Sigmoid colon (tissue), 7 donors: Measurements from ENCODE around the gene SMIM17. TPM values are rescaled to one million over a fixed set of nuclear protein-coding genes. Genes with fewer than 3 reads are reported as not detected.

Experiments used
- DNase-seq: peaks from one replicate; pipeline ENCODE4 v3.0.0-alpha.2; 2019
- H3K27ac ChIP-seq, 4 donors: fragments of 200-600 bp; sonication (generic); one replicate each; pipeline ENCODE4 v1.5.1; 2016 to 2019; ENCODE audit warnings: mild to moderate bottlenecking in 1 of 4
- H3K27me3 ChIP-seq, 3 donors: fragments of 200-600 bp; sonication (generic); one replicate each; pipeline ENCODE4 v1.5.1; 2019; ENCODE audit warnings: mild to moderate bottlenecking in 1 of 3
- H3K36me3 ChIP-seq, 4 donors: fragments of 200-600 bp; sonication (generic); one replicate each; pipeline ENCODE4 v1.5.1; 2016 to 2019
- H3K4me1 ChIP-seq, 4 donors: fragments of 200-600 bp; sonication (generic); one replicate each; pipeline ENCODE4 v1.5.1; 2017 to 2019
- H3K4me3 ChIP-seq, 4 donors: fragments of 200-600 bp; sonication (generic); one replicate each; pipeline ENCODE4 v1.5.1; 2017 to 2019; ENCODE audit warnings: mild to moderate bottlenecking in 2 of 4, moderate library complexity in 1 of 4
- H3K9me3 ChIP-seq, 4 donors: fragments of 200-600 bp in 3 of 4; sonication (generic) in 3 of 4; one replicate each; pipeline versions ENCODE4 v1.5.1 to v1.6.1; 2013 to 2019
- CTCF ChIP-seq, 4 experiments: fragments of 450-650 bp in 3 of 4; fragments of 200-600 bp in 1 of 4; IDR thresholded peaks; one replicate each; pipeline ENCODE4 v1.5.1; 2016 to 2019; ENCODE audit warnings: antibody characterized with exemption in 4 of 4, mild to moderate bottlenecking in 3 of 4, moderate library complexity in 2 of 4
- EP300 ChIP-seq, 4 donors: sonication (generic); formaldehyde crosslinking; IDR thresholded peaks; one replicate each; pipeline ENCODE4 v1.6.1; 2017; ENCODE audit warnings: antibody characterized with exemption in 4 of 4
- POLR2A ChIP-seq, 2 donors: fragments of 450-650 bp; IDR thresholded peaks; one replicate each; pipeline ENCODE4 v1.6.1; 2016; ENCODE audit warnings: antibody characterized with exemption in 2 of 2, mild to moderate bottlenecking in 2 of 2, moderate library complexity in 2 of 2
- POLR2AphosphoS5 ChIP-seq, 4 donors: sonication (generic); formaldehyde crosslinking; IDR thresholded peaks; one replicate each; pipeline ENCODE4 v1.6.1; 2017; ENCODE audit warnings: antibody characterized with exemption in 4 of 4
- WGBS, 2 donors: extraction: QIAGEN DNeasy Blood & Tissue Kit; methylation state at CpG; one replicate each; pipeline ENCODE4 v1.1.7; 2013; 5-methylcytosine and 5-hydroxymethylcytosine counted together
- intact Hi-C: fragments of 100-400 bp; cut with DNase I; formaldehyde crosslinking; loops from one replicate; pipeline ENCODE4 v1.15.1; 2023
- polyA plus RNA-seq, 3 donors: library from polyadenylated mRNA; stranded (reverse); fragments of 200-250 nt; gene quantifications; one replicate each; pipeline ENCODE4 v1.2.3, GENCODE V29; 2013
- total RNA-seq, 4 donors: library from RNA; depleted of rRNA; stranded (reverse); fragments of >200 nt; gene quantifications; one replicate each; pipeline ENCODE4 v1.1.0, GENCODE V29; 2016
- donor health status: healthy with polysubstance abuse.
- donor health status: Bipolar disorder and iron deficiency.
- donor health status: healthy.

SMIM17 gene
- total and polyA plus RNA-seq, 7 donors: 0.09 to 4.7 (median 0.83) TPM; not detected in 3

GRCh38 chr19:56701895-56702294, 58.9 kb downstream of the SMIM17 start:
- intact Hi-C loops: no loop called here
- 56 to 62% methylated on average over 1 of the region's 1 CpG for whole genome bisulfite sequencing, 2 donors
- no peaks in the 10 kb centered on the region for H3K27me3 ChIP-seq
- DNase-seq: no peak
- peaks cover 0 to 11% (median 0%) of the 10 kb centered on the region in 4 donors for H3K9me3 ChIP-seq
- no peak for TF ChIP-seq POLR2A (IDR thresholded peaks at IDR 0.05)
- TF ChIP-seq CTCF (IDR thresholded peaks at IDR 0.05): no peak
- TF ChIP-seq EP300 (IDR thresholded peaks at IDR 0.05): no peak
- no peak for TF ChIP-seq POLR2AphosphoS5 (IDR thresholded peaks at IDR 0.05)
- H3K36me3 ChIP-seq: no peaks in the 10 kb centered on the region
- no peaks in the 10 kb centered on the region for H3K4me1 ChIP-seq
- no peak overlapping the region for H3K27ac ChIP-seq
- H3K4me3 ChIP-seq: no peak overlapping the region

GRCh38 chr19:56705939-56706338, 63.0 kb downstream of the SMIM17 start:
- Histone ChIP-seq H3K27ac (no peak overlapping the region), H3K36me3 (no peaks in the 10 kb centered on the region), H3K9me3 (peaks cover 0 to 8% (median 0%) of the 10 kb centered on the region in 4 donors), H3K27me3 (no peaks in the 10 kb centered on the region), H3K4me3 (no peak overlapping the region), H3K4me1 (no peaks in the 10 kb centered on the region)
- no peak for TF ChIP-seq EP300 (IDR thresholded peaks at IDR 0.05)
- intact Hi-C loops: no loop called here
- WGBS, 2 donors: 59 to 72% methylated on average over 1 of the region's 1 CpG
- no peak for DNase-seq

Other genes with a start within 250 kb of the SMIM17 start
- gene ZNF582, start 249.6 kb upstream of the SMIM17 start, total RNA-seq: 1 to 10 TPM; 3.9 to 5.5 (median 4.5) TPM
- gene ZNF582, start 249.6 kb upstream of the SMIM17 start, polyA plus RNA-seq: 1 to 10 TPM; 2.0 to 2.4 (median 2.3) TPM
- gene ZNF583, start 238.8 kb upstream of the SMIM17 start, total RNA-seq: 10 to 100 TPM in 2 of 4 donors, 1 to 10 TPM in 2; 8.7 to 12.7 (median 10.4) TPM
- 1 to 10 TPM in 2 of 3 donors, under 1 TPM in 1; under 0.01 to 1.4 (median 1.4) TPM for gene ZNF583, start 238.8 kb upstream of the SMIM17 start, polyA plus RNA-seq
- 1 to 10 TPM; 2.9 to 6.9 (median 6.4) TPM for gene ZNF667, start 165.8 kb upstream of the SMIM17 start, total RNA-seq
- gene ZNF667, start 165.8 kb upstream of the SMIM17 start, polyA plus RNA-seq: 1 to 10 TPM in 1 of 3 donors, not detected in 2; 1.8 TPM
- 10 to 100 TPM in 1 of 4 donors, 1 to 10 TPM in 3; 8.1 to 11.4 (median 9.3) TPM for gene ZNF471, start 135.3 kb upstream of the SMIM17 start, total RNA-seq
- 1 to 10 TPM in 1 of 3 donors, under 1 TPM in 2; 0.23 to 1.9 (median 0.60) TPM for gene ZNF471, start 135.3 kb upstream of the SMIM17 start, polyA plus RNA-seq
- 10 to 100 TPM in 3 of 4 donors, 1 to 10 TPM in 1; 9.6 to 11.2 (median 10.6) TPM for gene ZFP28, start 104.2 kb upstream of the SMIM17 start, total RNA-seq
- gene ZFP28, start 104.2 kb upstream of the SMIM17 start, polyA plus RNA-seq: 1 to 10 TPM; 1.2 to 1.8 (median 1.6) TPM
- gene ZNF470, start 75.7 kb upstream of the SMIM17 start, total RNA-seq: 1 to 10 TPM; 4.8 to 5.8 (median 5.3) TPM
- gene ZNF470, start 75.7 kb upstream of the SMIM17 start, polyA plus RNA-seq: 1 to 10 TPM in 1 of 3 donors, under 1 TPM in 2; 0.46 to 2.0 (median 0.60) TPM
- gene ZNF71, start 47.9 kb upstream of the SMIM17 start, total RNA-seq: 10 to 100 TPM; 10.4 to 18.0 (median 11.1) TPM
- gene ZNF71, start 47.9 kb upstream of the SMIM17 start, polyA plus RNA-seq: 1 to 10 TPM in 2 of 3 donors, under 1 TPM in 1; 0.60 to 3.6 (median 1.6) TPM
- 10 to 100 TPM in 1 of 4 donors, 1 to 10 TPM in 3; 2.8 to 14.3 (median 8.4) TPM for gene ZNF835, start 28.6 kb downstream of the SMIM17 start, total RNA-seq
- gene ZNF835, start 28.6 kb downstream of the SMIM17 start, polyA plus RNA-seq: 1 to 10 TPM in 1 of 3 donors, under 1 TPM in 1, not detected in 1; under 0.01 to 1.1 TPM
- gene PEG3, start 197.6 kb downstream of the SMIM17 start, total RNA-seq: 10 to 100 TPM; 18.5 to 33.9 (median 23.3) TPM
- 1 to 10 TPM in 1 of 3 donors, under 1 TPM in 2; 0.23 to 2.2 (median 0.60) TPM for gene PEG3, start 197.6 kb downstream of the SMIM17 start, polyA plus RNA-seq
- 1 to 10 TPM in 2 of 4 donors, under 1 TPM in 2; 0.36 to 1.6 (median 1.2) TPM for gene ZIM2, start 197.6 kb downstream of the SMIM17 start, total RNA-seq
- gene ZIM2, start 197.6 kb downstream of the SMIM17 start, polyA plus RNA-seq: under 1 TPM in 1 of 3 donors, not detected in 2; 0.09 TPM